MG63 (cell line): ENCODE data around the gene DCUN1D5. TPM values are rescaled to one million over a fixed set of nuclear protein-coding genes. Genes with fewer than 3 reads are reported as not detected.

Source experiments
- DNase-seq: peaks from one replicate; pipeline ENCODE4 v3.0.0-alpha.2; 2020
- H3K27me3 ChIP-seq: fragments of 250-450 bp; sonication (Bioruptor Pico); 2 replicates; pipeline ENCODE4 v1.5.1; 2020; ENCODE audit warnings: mild to moderate bottlenecking, moderate library complexity
- H3K36me3 ChIP-seq: fragments of 250-450 bp; sonication (Bioruptor Pico); 2 replicates; pipeline ENCODE4 v1.5.1; 2020; ENCODE audit warnings: mild to moderate bottlenecking, moderate library complexity
- H3K4me3 ChIP-seq: fragments of 250-450 bp; sonication (Bioruptor Pico); 2 replicates; pipeline ENCODE4 v1.5.1; 2020; ENCODE audit warnings: mild to moderate bottlenecking, moderate library complexity
- H3K9me3 ChIP-seq: fragments of 250-450 bp; sonication (Bioruptor Pico); 2 replicates; pipeline ENCODE4 v1.5.1; 2020; ENCODE audit warnings: mild to moderate bottlenecking, moderate library complexity
- total RNA-seq: library from RNA; depleted of rRNA; stranded (reverse); fragments of >200 nt; shearing (Covaris generic); gene quantifications from 2 replicates; pipeline ENCODE4 v1.2.3, GENCODE V29; 2014; ENCODE audit warnings: low replicate concordance

DCUN1D5 gene
- total RNA-seq, 1 experiment from 2014 or later = 167 TPM

DNA sequence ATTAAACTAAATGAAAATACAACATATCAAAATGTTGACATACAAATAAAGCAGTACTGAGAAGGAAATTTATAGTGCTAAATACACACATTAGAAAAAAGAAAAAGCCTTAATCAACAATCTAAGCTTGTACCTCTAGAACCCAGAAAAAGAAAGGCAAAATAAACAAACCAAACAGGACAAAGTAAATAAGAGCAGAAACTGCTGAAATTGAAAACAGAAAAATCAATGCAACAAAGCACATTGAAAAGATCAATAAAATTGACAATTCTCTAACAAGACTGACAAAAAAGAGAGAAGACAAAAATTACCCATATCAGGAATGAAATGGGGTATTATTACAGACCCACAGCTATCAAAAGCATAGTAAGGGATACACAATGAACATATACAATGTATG is 21.0 kb downstream of the DCUN1D5 start:
- DNase-seq = no peak
- H3K36me3 ChIP-seq = peaks cover 70% of the 10 kb centered on the region
- no peaks in the 10 kb centered on the region for H3K9me3 ChIP-seq
- no peak overlapping the region for H3K4me3 ChIP-seq
- H3K27me3 ChIP-seq = no peaks in the 10 kb centered on the region

DNA sequence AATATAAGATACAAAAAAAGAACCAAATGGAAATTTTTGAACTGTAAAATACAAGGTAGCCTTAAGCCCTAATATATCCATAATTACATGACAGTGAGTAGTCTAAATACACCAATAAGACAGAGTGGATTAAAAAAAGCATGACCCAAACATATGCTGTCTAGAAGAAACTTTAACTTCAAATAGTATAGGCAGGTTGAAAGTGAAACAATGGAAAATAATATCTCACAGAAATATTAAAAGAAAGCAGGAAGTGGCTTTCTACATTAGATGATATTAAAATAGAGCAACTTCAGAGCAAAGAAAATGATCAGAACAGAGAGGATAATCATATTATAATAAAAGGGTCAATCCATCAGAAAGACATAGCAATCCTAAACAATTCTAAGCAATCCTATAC is 21.8 kb downstream of the DCUN1D5 start:
- Histone ChIP-seq H3K9me3 (no peaks in the 10 kb centered on the region), H3K36me3 (peaks cover 70% of the 10 kb centered on the region), H3K4me3 (no peak overlapping the region), H3K27me3 (no peaks in the 10 kb centered on the region)
- no peak for DNase-seq

DNA sequence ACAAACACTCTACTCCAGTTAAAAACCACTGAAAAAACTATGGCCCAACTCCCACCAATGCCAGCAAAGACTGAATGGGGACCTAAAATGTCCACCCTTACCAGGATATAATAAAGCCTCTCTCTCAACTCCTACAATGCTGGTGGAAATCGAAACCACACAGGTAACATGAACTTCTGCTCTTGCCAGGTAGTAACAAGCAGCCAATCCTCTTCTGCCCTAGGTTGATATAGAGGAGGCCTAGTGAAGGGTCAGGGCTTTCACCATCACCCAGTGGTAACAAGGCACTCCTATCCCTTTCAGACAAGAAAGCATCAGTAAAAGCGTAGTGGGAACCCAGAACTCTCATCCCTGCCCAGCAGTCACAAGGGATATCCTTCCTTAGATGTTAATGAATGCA is 22.6 kb downstream of the DCUN1D5 start:
- no peaks in the 10 kb centered on the region for H3K9me3 ChIP-seq
- no peak for DNase-seq
- peaks cover 69% of the 10 kb centered on the region for H3K36me3 ChIP-seq
- H3K4me3 ChIP-seq = no peak overlapping the region
- no peaks in the 10 kb centered on the region for H3K27me3 ChIP-seq

DNA sequence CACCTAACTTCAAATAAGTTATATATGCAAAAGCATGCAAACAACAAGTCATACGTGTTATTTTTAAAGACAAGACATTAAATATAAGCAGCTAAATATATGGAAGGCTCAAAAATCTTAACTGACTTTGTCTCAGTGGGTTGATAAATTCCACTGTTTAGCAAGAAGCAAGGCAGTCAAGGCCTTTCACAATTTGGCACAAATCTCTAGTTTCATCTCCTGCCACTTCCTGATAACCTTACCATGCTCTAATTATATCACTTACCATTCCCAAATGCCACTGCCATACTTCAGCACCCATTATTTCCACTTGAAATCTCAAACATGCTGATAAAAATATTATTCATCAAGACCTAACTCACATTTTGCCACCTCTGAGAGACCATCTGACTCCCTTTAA is 24.8 kb downstream of the DCUN1D5 start:
- no peak for DNase-seq
- peaks cover 76% of the 10 kb centered on the region for H3K36me3 ChIP-seq

DNA sequence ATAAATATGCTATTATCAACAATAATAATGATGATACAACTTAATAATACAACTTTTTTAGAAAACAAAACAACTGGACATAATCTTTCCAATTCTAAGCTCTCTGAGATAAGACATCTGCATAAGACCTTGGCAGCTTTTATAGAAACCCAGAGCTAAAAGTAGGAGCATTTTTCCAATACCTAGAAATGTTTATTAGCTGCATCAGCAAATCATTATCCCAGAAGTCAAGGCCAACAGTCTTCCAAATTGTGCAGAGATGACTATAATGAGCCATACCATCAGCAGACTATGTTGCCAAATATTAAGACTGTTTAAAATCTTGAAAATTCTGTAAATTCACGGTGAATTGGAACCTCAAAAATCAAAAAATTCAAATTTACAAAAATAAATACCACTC is 30.3 kb downstream of the DCUN1D5 start:
- Histone ChIP-seq H3K27me3 (no peaks in the 10 kb centered on the region), H3K36me3 (peaks cover 60% of the 10 kb centered on the region), H3K4me3 (no peak overlapping the region), H3K9me3 (no peaks in the 10 kb centered on the region)
- no peak for DNase-seq

More for the DNA sequence above, 24.8 kb downstream of the DCUN1D5 start:
- H3K27me3 ChIP-seq = no peaks in the 10 kb centered on the region
- no peak overlapping the region for H3K4me3 ChIP-seq
- no peaks in the 10 kb centered on the region for H3K9me3 ChIP-seq

DNA sequence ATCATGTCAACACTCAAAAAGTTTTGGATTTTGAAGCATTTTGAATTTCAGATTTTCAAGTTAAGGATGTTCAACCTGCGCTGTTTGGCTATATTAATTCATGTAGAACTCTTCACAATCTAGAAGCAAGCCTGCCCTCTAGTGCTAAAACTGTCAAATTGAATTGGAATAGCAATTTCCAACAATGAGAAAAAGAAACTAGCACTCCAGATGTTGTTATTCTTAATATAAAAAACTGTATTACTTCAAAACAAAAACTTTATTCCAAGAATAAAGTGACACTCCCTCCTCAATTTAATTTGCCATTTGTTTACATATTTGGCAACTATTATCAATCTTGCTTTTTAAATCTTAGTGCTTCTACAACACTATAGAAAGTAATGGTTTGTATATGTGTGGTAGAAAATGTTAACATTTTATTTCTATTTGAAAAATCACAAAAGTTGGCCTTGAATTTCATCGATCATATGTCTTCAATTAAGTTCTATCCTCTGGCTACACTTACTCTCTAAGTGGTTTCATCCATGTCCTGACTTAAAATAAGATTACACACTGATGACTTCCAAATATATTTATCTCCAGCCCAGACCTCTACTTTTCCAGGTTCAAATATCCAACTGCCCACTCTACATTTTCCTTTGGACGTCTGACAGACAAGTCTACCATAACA is 36.6 kb downstream of the DCUN1D5 start:
- Histone ChIP-seq H3K27me3 (no peaks in the 10 kb centered on the region), H3K9me3 (peaks cover 5% of the 10 kb centered on the region; the same call in 1 of the 2 replicates), H3K36me3 (peaks cover 28% of the 10 kb centered on the region), H3K4me3 (no peak overlapping the region)
- no peak for DNase-seq

DNA sequence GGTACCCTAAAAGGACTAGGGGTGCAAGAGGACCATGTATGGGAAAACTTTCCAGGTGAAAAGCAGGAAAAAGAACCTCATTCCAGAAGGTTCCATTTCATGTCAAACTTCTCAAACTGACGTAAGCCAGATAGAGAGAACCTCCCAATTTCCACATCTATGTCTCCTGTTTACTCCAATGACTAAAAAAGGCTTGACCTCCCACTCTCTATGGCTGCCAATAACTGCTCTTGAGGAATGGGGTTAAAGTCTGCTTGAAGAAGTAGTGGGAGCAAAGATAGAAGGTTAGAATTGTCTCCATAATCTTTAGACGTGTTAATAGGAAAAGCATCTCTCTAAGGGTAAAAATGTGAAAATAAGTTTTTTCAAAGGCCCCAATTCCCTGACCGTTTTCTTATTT is 38.0 kb downstream of the DCUN1D5 start:
- H3K27me3 ChIP-seq = no peaks in the 10 kb centered on the region
- peaks cover 23% of the 10 kb centered on the region for H3K36me3 ChIP-seq
- no peak overlapping the region for H3K4me3 ChIP-seq
- H3K9me3 ChIP-seq = peaks cover 5% of the 10 kb centered on the region; the same call in 1 of the 2 replicates
- DNase-seq = no peak

DNA sequence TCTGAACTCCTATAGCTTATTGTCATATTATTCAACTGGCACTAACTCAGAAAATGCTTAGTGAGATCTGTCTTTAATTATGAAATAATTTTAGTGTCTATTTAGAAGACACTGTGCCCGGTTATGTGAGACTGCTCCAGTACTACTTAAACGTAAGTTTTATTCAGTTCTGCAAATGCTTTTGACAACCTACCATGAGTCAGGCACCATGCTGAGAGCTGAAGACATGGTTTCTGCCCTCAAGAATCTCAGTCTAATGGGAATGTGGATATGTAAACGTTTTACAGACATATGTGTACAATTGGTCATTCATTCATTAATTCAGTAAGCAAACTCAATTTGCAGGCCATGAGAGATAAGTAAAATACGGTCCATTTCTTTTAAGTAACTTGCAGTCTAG is 40.0 kb downstream of the DCUN1D5 start:
- peak; percentile 57 for DNase-seq
- no peak overlapping the region for H3K4me3 ChIP-seq
- H3K27me3 ChIP-seq = no peaks in the 10 kb centered on the region
- peaks cover 5% of the 10 kb centered on the region; the same call in 1 of the 2 replicates for H3K9me3 ChIP-seq
- H3K36me3 ChIP-seq = peaks cover 21% of the 10 kb centered on the region

DNA sequence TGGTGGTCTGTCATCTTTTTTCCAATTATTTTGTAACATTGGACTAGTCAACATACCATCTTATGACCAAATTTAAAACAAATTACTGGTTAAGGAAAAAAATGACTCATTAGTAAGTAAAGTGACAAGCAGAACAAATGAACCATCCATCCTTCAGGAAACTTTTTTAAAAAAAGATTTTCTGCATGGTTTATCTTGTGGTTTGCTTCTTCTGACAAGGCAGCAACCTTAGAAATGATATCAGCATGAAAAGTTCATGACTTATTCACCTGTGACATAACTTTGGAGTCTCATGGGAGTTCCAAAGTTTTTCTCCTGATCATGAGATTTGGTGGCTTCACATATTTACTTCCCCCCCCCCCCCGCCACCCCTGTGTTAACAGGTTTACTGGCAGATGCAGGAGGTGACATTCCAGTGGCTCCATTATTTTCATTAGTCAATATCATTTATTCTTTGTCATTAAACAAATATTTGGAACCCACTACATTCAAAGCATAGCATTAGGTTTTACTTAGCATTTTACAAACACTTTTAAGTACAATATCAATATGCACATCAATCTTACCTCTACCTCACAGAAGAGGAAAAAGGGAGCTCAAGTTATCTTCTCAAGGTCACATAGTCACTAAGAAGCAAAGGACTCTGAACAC is 40.7 kb downstream of the DCUN1D5 start:
- H3K4me3 ChIP-seq = no peak overlapping the region
- H3K36me3 ChIP-seq = peaks cover 20% of the 10 kb centered on the region
- DNase-seq = no peak
- H3K9me3 ChIP-seq = peaks cover 5% of the 10 kb centered on the region; the same call in 1 of the 2 replicates
- no peaks in the 10 kb centered on the region for H3K27me3 ChIP-seq

DNA sequence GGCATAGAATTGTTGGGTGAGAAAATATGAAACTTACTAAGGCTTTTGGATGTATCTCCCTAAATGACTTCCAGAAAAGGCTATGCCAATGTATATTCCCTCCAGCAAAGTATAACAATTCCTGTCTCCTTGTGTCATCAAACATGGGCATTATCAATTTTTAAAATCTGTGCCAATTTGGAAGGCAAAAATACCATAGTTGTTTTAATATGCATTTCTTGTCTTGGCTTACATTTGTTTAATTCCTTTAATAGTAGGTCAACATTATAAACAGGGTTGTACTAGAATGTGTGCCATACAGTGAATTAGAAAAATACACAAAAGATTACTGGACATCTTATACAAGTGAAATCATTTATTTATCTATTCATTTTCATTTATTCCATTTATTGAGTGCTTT is 41.6 kb downstream of the DCUN1D5 start:
- no peak overlapping the region for H3K4me3 ChIP-seq
- DNase-seq = no peak
- no peaks in the 10 kb centered on the region for H3K27me3 ChIP-seq
- H3K9me3 ChIP-seq = peaks cover 5% of the 10 kb centered on the region; the same call in 1 of the 2 replicates
- peaks cover 20% of the 10 kb centered on the region for H3K36me3 ChIP-seq

DNA sequence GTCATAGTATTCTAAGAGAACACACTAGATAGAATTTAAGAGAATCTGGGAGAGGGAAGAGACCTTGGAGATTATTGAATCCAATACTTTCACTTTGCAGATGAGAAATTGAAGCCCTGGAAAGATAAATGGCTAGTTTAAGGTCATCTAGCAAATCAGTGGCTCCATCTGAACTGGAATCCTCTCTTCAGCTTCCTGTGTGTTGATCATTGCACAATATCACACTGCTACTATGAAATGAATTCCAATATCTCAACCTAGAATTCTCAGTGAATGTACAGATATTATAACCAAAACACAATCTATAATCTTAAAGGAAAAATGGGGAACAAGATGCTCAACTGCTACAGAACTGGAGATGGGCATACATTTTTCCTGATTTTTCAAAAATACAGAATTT is 44.1 kb downstream of the DCUN1D5 start:
- Histone ChIP-seq H3K9me3 (peaks cover 5% of the 10 kb centered on the region; the same call in 1 of the 2 replicates), H3K36me3 (peaks cover 12% of the 10 kb centered on the region), H3K27me3 (no peaks in the 10 kb centered on the region), H3K4me3 (no peak overlapping the region)
- DNase-seq = no peak

DNA sequence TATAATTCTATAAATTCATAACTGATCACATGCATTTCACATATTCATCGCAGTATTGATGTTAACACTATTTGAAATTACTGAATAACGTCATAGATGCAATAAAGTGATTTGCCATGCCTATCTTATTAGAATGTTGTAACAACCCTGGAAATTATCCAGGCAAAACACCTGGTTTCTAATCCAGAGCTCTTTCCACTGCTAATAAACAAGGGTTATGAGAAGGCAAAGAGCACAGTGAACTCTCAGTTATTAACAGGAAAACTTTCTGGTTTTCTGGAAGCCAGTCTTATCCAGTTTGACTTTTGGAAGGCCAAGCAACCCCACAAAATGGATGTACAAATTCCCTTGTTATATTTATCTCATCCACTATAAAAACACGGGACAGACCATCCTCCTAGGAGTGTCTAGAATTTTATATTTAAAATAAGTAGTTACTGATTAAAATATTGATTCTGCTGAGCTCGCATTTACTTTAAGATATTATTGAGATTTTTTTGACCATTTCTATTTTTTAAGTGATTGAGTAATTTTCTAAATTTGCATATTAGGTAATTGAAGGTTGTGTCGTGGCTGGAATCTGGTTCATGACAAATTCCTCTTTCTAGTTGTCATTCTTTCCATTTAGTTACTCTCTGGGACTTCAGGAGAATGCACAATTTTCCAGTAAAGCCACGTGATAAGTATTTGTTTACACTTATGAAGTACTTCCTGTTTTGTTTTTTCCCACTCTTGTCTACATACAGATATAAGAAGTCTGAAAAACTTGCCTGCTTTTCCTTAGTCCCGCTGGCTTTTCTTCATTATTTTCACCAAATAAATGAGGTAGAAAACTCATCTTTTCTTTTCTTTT is 47.9 kb downstream of the DCUN1D5 start:
- no peak for DNase-seq
- no peaks in the 10 kb centered on the region for H3K9me3 ChIP-seq
- no peaks in the 10 kb centered on the region for H3K36me3 ChIP-seq
- no peak overlapping the region for H3K4me3 ChIP-seq
- H3K27me3 ChIP-seq = no peaks in the 10 kb centered on the region

DNA sequence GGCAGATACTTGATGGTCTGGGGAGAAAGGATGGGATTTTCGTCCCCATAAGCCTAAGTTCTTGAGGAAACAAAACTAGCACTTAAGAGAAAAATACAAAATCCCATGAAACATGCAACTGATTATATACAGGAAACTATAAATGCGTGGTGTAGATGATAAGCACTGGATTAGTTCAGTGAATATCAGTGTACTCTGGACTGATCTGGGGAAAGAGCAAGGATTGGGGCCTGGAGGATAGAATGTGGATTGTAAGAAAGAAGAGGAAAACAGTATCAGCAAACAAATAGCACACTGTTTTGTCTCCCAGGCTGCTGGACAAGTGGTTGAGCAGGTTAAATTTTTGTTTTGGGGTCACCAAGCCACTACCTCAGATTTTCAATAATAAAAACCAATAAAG is 49.8 kb downstream of the DCUN1D5 start:
- no peak for DNase-seq
- Histone ChIP-seq H3K4me3 (no peak overlapping the region), H3K27me3 (no peaks in the 10 kb centered on the region), H3K9me3 (no peaks in the 10 kb centered on the region), H3K36me3 (no peaks in the 10 kb centered on the region)

DNA sequence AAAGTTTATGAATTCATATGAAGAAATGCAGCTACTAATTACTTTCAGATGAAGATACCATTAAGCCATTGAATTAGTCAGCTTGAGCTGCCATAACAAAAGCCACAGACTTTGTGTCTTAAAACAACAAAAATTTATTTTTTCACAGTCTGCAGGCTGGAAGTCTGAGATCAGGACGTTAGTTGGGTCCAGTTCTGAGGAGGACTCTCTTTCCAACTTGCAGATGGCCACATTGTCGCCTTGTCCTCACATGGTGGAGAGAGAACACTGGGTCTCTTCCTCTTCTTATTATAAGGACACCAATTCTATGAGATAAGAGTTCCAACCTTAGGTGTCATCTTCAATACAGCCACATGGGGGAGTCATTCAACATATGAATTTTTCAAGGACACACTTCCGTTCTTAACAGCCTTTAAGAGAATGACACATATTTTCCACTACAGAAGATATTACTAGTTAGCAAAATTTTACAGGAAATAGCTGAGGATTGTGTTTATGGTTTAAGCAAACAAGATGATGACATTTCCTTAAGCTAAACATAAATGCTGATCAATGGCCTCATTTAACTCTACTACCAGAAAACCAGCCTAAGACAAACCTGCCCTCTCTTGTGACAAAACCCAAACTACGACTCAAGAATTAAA is 56.0 kb downstream of the DCUN1D5 start:
- Histone ChIP-seq H3K9me3 (no peaks in the 10 kb centered on the region), H3K27me3 (no peaks in the 10 kb centered on the region), H3K36me3 (no peaks in the 10 kb centered on the region), H3K4me3 (no peak overlapping the region)
- peak; percentile 4 for DNase-seq

DNA sequence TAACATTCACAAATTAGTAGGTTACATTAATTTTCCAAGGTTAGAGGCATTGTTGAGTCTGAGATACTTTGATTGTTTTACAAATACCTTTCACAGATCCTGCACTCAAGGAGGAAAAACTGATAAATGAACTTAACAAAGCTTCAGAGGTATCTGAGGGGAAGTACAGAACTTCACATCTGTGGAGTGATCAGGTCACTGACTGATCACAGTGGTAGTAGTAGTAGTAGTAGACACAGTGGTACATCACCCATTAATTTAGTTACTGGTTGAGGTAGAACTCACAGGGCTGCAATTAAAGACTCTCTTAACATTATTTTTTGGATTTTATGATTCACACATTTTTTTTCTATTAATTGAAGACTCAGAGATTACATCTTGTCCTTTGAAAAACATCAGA is 56.7 kb downstream of the DCUN1D5 start:
- Histone ChIP-seq H3K36me3 (no peaks in the 10 kb centered on the region), H3K9me3 (no peaks in the 10 kb centered on the region), H3K4me3 (no peak overlapping the region), H3K27me3 (no peaks in the 10 kb centered on the region)
- no peak for DNase-seq

DNA sequence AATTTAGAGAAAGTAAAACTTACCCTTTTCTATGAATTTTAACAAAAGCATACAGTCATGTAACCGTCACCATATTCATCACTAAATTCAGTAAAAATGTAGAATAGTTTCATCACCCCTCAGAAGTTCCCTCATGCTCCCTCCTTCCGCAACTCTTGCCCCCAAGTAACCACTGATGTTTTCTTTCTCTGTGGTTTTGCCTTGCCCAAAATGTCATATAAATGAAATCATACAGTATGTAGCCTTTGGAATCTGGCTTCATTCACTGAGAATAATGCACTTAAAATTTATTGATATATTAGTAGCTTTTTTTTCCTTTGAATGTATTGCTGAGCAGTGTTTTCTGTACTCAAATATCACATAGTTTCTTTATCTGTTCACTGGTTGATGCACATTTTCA is 60.1 kb downstream of the DCUN1D5 start:
- no peaks in the 10 kb centered on the region for H3K27me3 ChIP-seq
- no peaks in the 10 kb centered on the region for H3K9me3 ChIP-seq
- H3K4me3 ChIP-seq = no peak overlapping the region
- H3K36me3 ChIP-seq = no peaks in the 10 kb centered on the region
- DNase-seq = no peak

DNA sequence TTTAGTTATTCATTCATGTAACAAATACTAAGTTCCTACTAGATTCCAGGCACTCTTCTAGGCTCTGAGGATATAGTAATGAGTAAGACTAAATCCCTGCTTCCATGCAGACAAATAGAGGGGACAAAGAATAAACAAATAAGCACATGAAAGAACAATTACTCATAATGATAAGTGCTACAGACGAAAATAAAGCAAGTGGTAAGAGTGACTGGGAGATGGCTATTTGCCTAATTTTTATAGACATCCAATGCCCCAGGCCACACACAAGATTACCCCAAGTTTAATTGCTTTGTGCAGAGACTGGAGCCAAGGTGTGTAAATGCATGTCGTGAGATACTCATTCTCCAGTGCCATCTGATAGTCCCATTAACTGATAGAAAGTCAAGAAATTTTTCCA is 62.6 kb downstream of the DCUN1D5 start:
- H3K4me3 ChIP-seq = no peak overlapping the region
- H3K27me3 ChIP-seq = no peaks in the 10 kb centered on the region
- no peaks in the 10 kb centered on the region for H3K9me3 ChIP-seq
- no peaks in the 10 kb centered on the region for H3K36me3 ChIP-seq
- no peak for DNase-seq
